SH-SY5Y (cell line): ENCODE results near the gene ZNF618.

Source experiments
- GATA2 ChIP-seq: IDR thresholded peaks from 2 replicates; pipeline ENCODE4 v1.6.1; 2011; ENCODE audit warnings: mild to moderate bottlenecking, low read depth, low read length
- GATA3 ChIP-seq: IDR thresholded peaks from 2 replicates; pipeline ENCODE4 v1.6.1; 2011; ENCODE audit warnings: low read depth, mild to moderate bottlenecking, low read length, moderate library complexity

- no peak for TF ChIP-seq GATA2
- no peak for TF ChIP-seq GATA3
Observed at GRCh38 chr9:114090798-114091197, 214.7 kb downstream of the ZNF618 start.
